Osteocyte (in vitro differentiated cells): ENCODE data around the gene EFCAB11. TPM values are rescaled to one million over a fixed set of nuclear protein-coding genes. Genes with fewer than 3 reads are reported as not detected.
A peak's percentile ranks its signal among the peaks of the same experiment; 100 is the strongest.

ENCODE experiments used
- DNase-seq: peaks from one replicate; pipeline ENCODE4 v3.0.0; 2021; ENCODE audit warnings: mixed read lengths; ENCODE audit not compliant: unreplicated experiment; ENCODE audit errors: extremely low spot score
- H3K27ac Mint-ChIP-seq: one replicate; pipeline ENCODE4 v1.8.0; 2021; ENCODE audit warnings: mild to moderate bottlenecking, mixed read lengths; ENCODE audit not compliant: unreplicated experiment
- H3K27me3 Mint-ChIP-seq: one replicate; pipeline ENCODE4 v1.8.0; 2021; ENCODE audit warnings: mixed read lengths; ENCODE audit not compliant: unreplicated experiment
- H3K36me3 Mint-ChIP-seq: one replicate; pipeline ENCODE4 v1.8.0; 2021; ENCODE audit warnings: mixed read lengths; ENCODE audit not compliant: unreplicated experiment
- H3K4me1 Mint-ChIP-seq: one replicate; pipeline ENCODE4 v1.8.0; 2021; ENCODE audit warnings: mixed read lengths; ENCODE audit not compliant: unreplicated experiment
- H3K4me3 Mint-ChIP-seq: one replicate; pipeline ENCODE4 v1.8.0; 2021; ENCODE audit warnings: mild to moderate bottlenecking, moderate library complexity, mixed read lengths; ENCODE audit not compliant: unreplicated experiment
- H3K9me3 Mint-ChIP-seq: one replicate; pipeline ENCODE4 v1.8.0; 2021; ENCODE audit warnings: mixed read lengths; ENCODE audit not compliant: unreplicated experiment
- total RNA-seq: library from RNA; stranded (reverse); gene quantifications from 2 replicates; pipeline ENCODE4 v1.2.1, GENCODE V29; 2021
- TF ChIP-seq, protein P1 (sequence below): fragments of 200-600 bp; sonication (generic); IDR thresholded peaks from 2 replicates; pipeline ENCODE4 v1.5.0; 2021; ENCODE audit warnings: antibody characterized with exemption, mild to moderate bottlenecking, moderate library complexity

The EFCAB11 gene
- total RNA-seq, 1 donor from 2014 or later, result 8.7 TPM

GRCh38 chr14:89811954-89812575 lies 142.5 kb downstream of the EFCAB11 start:
- TF ChIP-seq, protein P1, sequence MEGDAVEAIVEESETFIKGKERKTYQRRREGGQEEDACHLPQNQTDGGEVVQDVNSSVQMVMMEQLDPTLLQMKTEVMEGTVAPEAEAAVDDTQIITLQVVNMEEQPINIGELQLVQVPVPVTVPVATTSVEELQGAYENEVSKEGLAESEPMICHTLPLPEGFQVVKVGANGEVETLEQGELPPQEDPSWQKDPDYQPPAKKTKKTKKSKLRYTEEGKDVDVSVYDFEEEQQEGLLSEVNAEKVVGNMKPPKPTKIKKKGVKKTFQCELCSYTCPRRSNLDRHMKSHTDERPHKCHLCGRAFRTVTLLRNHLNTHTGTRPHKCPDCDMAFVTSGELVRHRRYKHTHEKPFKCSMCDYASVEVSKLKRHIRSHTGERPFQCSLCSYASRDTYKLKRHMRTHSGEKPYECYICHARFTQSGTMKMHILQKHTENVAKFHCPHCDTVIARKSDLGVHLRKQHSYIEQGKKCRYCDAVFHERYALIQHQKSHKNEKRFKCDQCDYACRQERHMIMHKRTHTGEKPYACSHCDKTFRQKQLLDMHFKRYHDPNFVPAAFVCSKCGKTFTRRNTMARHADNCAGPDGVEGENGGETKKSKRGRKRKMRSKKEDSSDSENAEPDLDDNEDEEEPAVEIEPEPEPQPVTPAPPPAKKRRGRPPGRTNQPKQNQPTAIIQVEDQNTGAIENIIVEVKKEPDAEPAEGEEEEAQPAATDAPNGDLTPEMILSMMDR, result no peak
- no peaks in the 10 kb centered on the region for H3K36me3 Mint-ChIP-seq
- H3K27ac Mint-ChIP-seq, result peak overlapping the region; percentile 95
- H3K4me1 Mint-ChIP-seq, result peaks cover 61% of the 10 kb centered on the region
- H3K4me3 Mint-ChIP-seq, result no peak overlapping the region
- no peaks in the 10 kb centered on the region for H3K27me3 Mint-ChIP-seq
- no peak for DNase-seq
- no peaks in the 10 kb centered on the region for H3K9me3 Mint-ChIP-seq

DNA sequence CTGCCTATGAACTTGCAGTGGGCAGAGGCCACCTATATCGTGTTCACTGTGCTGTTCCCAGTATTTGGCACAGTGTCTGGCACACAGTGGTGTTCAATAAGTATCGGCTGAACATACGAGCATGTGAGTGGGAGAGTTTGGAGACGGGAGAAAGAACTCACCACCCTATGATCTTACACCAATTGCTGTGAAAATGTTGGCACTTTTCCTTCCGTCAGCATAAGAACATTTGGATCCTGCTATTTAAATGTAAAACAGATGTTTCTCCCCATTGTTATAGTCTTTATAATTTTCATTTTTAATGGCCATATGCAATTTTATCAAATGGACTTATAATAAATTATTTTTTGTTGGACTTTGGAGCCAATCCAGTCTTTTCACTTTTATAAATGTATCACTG lies 144.4 kb downstream of the EFCAB11 start:
- no peaks in the 10 kb centered on the region for H3K27me3 Mint-ChIP-seq
- DNase-seq, result no peak
- TF ChIP-seq, protein P1, result no peak
- H3K9me3 Mint-ChIP-seq, result no peaks in the 10 kb centered on the region
- H3K4me1 Mint-ChIP-seq, result peaks cover 70% of the 10 kb centered on the region
- H3K4me3 Mint-ChIP-seq, result no peak overlapping the region
- no peaks in the 10 kb centered on the region for H3K36me3 Mint-ChIP-seq
- H3K27ac Mint-ChIP-seq, result no peak overlapping the region

GRCh38 chr14:89807892-89808291 lies 146.6 kb downstream of the EFCAB11 start:
- no peaks in the 10 kb centered on the region for H3K27me3 Mint-ChIP-seq
- no peak overlapping the region for H3K4me3 Mint-ChIP-seq

GRCh38 chr14:89807151-89807550 lies 147.4 kb downstream of the EFCAB11 start:
- TF ChIP-seq, protein P1, result no peak
- H3K36me3 Mint-ChIP-seq, result no peaks in the 10 kb centered on the region
- DNase-seq, result no peak
- no peaks in the 10 kb centered on the region for H3K27me3 Mint-ChIP-seq
- H3K4me3 Mint-ChIP-seq, result no peak overlapping the region
- H3K27ac Mint-ChIP-seq, result peak overlapping the region; percentile 11
- peaks cover 41% of the 10 kb centered on the region for H3K4me1 Mint-ChIP-seq
- no peaks in the 10 kb centered on the region for H3K9me3 Mint-ChIP-seq

More at GRCh38 chr14:89807892-89808291, 146.6 kb downstream of the EFCAB11 start:
- no peak overlapping the region for H3K27ac Mint-ChIP-seq
- TF ChIP-seq, protein P1, result no peak
- no peaks in the 10 kb centered on the region for H3K36me3 Mint-ChIP-seq
- DNase-seq, result no peak
- H3K9me3 Mint-ChIP-seq, result no peaks in the 10 kb centered on the region
- peaks cover 49% of the 10 kb centered on the region for H3K4me1 Mint-ChIP-seq

DNA sequence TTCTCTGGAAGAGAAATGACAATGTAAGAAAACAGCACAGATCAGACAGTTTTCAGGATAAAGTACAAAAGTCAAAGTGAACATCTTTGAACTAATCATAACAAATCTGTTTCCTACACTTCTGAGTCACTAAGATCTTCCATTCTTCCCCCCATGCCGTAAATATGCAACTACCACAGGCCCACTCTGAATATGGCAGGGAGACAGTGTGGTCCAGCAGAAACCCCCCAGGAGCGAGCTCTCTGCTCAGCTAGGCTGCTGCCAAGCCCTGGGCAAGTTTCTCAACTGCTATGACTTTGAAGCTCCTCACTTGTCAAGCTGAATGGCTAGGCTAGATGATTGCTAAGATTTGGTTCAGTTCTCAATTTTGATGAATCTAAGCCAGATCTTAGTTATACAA lies 148.1 kb downstream of the EFCAB11 start:
- H3K27me3 Mint-ChIP-seq, result no peaks in the 10 kb centered on the region
- peak overlapping the region; percentile 63 for H3K27ac Mint-ChIP-seq
- DNase-seq, result no peak
- no peaks in the 10 kb centered on the region for H3K36me3 Mint-ChIP-seq
- no peaks in the 10 kb centered on the region for H3K9me3 Mint-ChIP-seq
- no peak overlapping the region for H3K4me3 Mint-ChIP-seq
- H3K4me1 Mint-ChIP-seq, result peaks cover 34% of the 10 kb centered on the region
- TF ChIP-seq, protein P1, result no peak
